Upper lobe of left lung (tissue), 6 donors: ENCODE results near the gene C2orf80. TPM values are rescaled to one million over a fixed set of nuclear protein-coding genes. Genes with fewer than 3 reads are reported as not detected.

Source experiments
- ATAC-seq, 2 donors: fragments of 200-7000 bp; cut with Tn5 transposase; one replicate each; pipeline ENCODE4 v1.9.1; 2022; ENCODE audit warnings: mild to moderate bottlenecking in 2 of 2, moderate library complexity in 2 of 2; ENCODE audit not compliant: low FRiP score in 2 of 2
- DNase-seq, 2 donors: peaks; one replicate each; pipeline ENCODE4 v3.0.0-alpha.2; 2019 to 2020
- H3K27ac ChIP-seq, 4 donors: fragments of 200-600 bp; sonication (generic); one replicate each; pipeline ENCODE4 v1.5.1; 2016 to 2019
- H3K27me3 ChIP-seq, 4 donors: fragments of 200-600 bp; sonication (generic); one replicate each; pipeline ENCODE4 v1.5.1; 2017 to 2019
- H3K36me3 ChIP-seq, 4 donors: fragments of 200-600 bp; sonication (generic); one replicate each; pipeline ENCODE4 v1.5.1; 2016 to 2019
- H3K4me1 ChIP-seq, 4 donors: fragments of 200-600 bp; sonication (generic); one replicate each; pipeline ENCODE4 v1.5.1; 2018 to 2019
- H3K4me3 ChIP-seq, 4 donors: fragments of 200-600 bp; sonication (generic); one replicate each; pipeline ENCODE4 v1.5.1; 2017 to 2019; ENCODE audit warnings: mild to moderate bottlenecking in 2 of 4, moderate library complexity in 1 of 4
- H3K9me3 ChIP-seq, 4 donors: fragments of 200-600 bp; sonication (generic); one replicate each; pipeline ENCODE4 v1.5.1; 2018 to 2019
- CTCF ChIP-seq, 6 experiments: fragments of 450-650 bp in 4 of 6; fragments of 200-600 bp in 2 of 6; sonication (generic) in 2 of 6; IDR thresholded peaks; one replicate each; pipeline ENCODE4 v1.5.1; 2016 to 2019; ENCODE audit warnings: antibody characterized with exemption in 6 of 6
- EP300 ChIP-seq, 4 donors: sonication (generic); formaldehyde crosslinking; IDR thresholded peaks; one replicate each; pipeline ENCODE4 v1.5.1; 2017; ENCODE audit warnings: antibody characterized with exemption in 4 of 4, control low read depth in 2 of 4
- POLR2A ChIP-seq, 4 donors: fragments of 450-650 bp; IDR thresholded peaks; one replicate each; pipeline ENCODE4 v1.5.1; 2016 to 2017; ENCODE audit warnings: antibody characterized with exemption in 4 of 4, mild to moderate bottlenecking in 2 of 4
- POLR2AphosphoS5 ChIP-seq, 2 donors: sonication (generic); formaldehyde crosslinking; IDR thresholded peaks; one replicate each; pipeline ENCODE4 v1.5.1; 2017; ENCODE audit warnings: antibody characterized with exemption in 2 of 2
- WGBS, 2 donors: methylation state at CpG; one replicate each; pipeline ENCODE4 v1.1.5; 2017 to 2018; 5-methylcytosine and 5-hydroxymethylcytosine counted together
- total RNA-seq, 6 donors: library from RNA; depleted of rRNA in 4 of 6; stranded (reverse); fragments of >200 nt in 4 of 6; gene quantifications; one replicate each; pipeline versions ENCODE4 v1.1.0 to v1.2.1, GENCODE V29; 2016 to 2021
- donor health status: DM: no; HTN: no; CAD: no; lungs with moderate emphysema.
- donor health status: DM: no; HTN: yes; CAD: no; lungs with severe emphysema.

Gene C2orf80
- total RNA-seq, 6 donors from 2014 or later, result not detected

- Histone ChIP-seq H3K27me3 (no peaks in the 10 kb centered on the region), H3K4me3 (no peak overlapping the region), H3K4me1 (peaks cover 0 to 7% (median 3%) of the 10 kb centered on the region in 4 donors), H3K27ac (no peak overlapping the region), H3K36me3 (no peaks in the 10 kb centered on the region), H3K9me3 (no peaks in the 10 kb centered on the region)
- peak; percentile 93 to 97 for ATAC-seq
- peak; percentile 4 to 88 for DNase-seq
- 41 to 42% methylated on average over 21 of the region's 21 CpGs for WGBS, 2 donors
- no peak for TF ChIP-seq EP300 (IDR thresholded peaks at IDR 0.05)
- TF ChIP-seq CTCF (IDR thresholded peaks at IDR 0.05), result peak; percentile 68 to 83 (median 76)
- no peak for TF ChIP-seq POLR2A (IDR thresholded peaks at IDR 0.05)
Measured at GRCh38 chr2:208175069-208175839, 14.6 kb downstream of the C2orf80 start.

- Histone ChIP-seq H3K36me3 (no peaks in the 10 kb centered on the region), H3K27me3 (no peaks in the 10 kb centered on the region), H3K4me1 (peaks cover 0 to 7% (median 3%) of the 10 kb centered on the region in 4 donors), H3K9me3 (no peaks in the 10 kb centered on the region), H3K4me3 (no peak overlapping the region), H3K27ac (peak overlapping the region in 1 of 4 donors; percentile 4)
- DNase-seq (no peak), ATAC-seq (no peak)
- no peak for TF ChIP-seq EP300 (IDR thresholded peaks at IDR 0.05)
- TF ChIP-seq POLR2A (IDR thresholded peaks at IDR 0.05), result no peak
- WGBS, 2 donors, result 87 to 88% methylated on average over 9 of the region's 9 CpGs
Measured at GRCh38 chr2:208174144-208174543, 15.7 kb downstream of the C2orf80 start.

- H3K27ac ChIP-seq, result peak overlapping the region in 1 of 4 donors; percentile 34
- H3K9me3 ChIP-seq, result no peaks in the 10 kb centered on the region
- peaks cover 0 to 7% (median 2%) of the 10 kb centered on the region in 4 donors for H3K4me1 ChIP-seq
- WGBS, 2 donors, result 41 to 42% methylated on average over 4 of the region's 4 CpGs
- H3K4me3 ChIP-seq, result no peak overlapping the region
- no peaks in the 10 kb centered on the region for H3K36me3 ChIP-seq
- ATAC-seq (peak; percentile 77 to 81), DNase-seq (peak in 1 of 2 donors; percentile 45)
- no peaks in the 10 kb centered on the region for H3K27me3 ChIP-seq
- TF ChIP-seq EP300 (IDR thresholded peaks at IDR 0.05), result no peak
- TF ChIP-seq CTCF (IDR thresholded peaks at IDR 0.05), result no peak
- TF ChIP-seq POLR2AphosphoS5 (IDR thresholded peaks at IDR 0.05), result no peak
Measured at GRCh38 chr2:208172125-208172524, 17.7 kb downstream of the C2orf80 start.

GRCh38 chr2:208164951-208165755, 24.7 kb downstream of the C2orf80 start:
- ATAC-seq, result no peak
- WGBS, 2 donors, result 81 to 84% methylated on average over 2 of the region's 2 CpGs

GRCh38 chr2:208163489-208163888, 26.3 kb downstream of the C2orf80 start, which contains the start of gene CRYGA:
Gene CRYGA, minus strand, starts transcription at chr2:208163589. Its CDS starts 33 bp downstream, at chr2:208163556.
- Histone ChIP-seq H3K4me1 (no peaks in the 10 kb centered on the region), H3K36me3 (no peaks in the 10 kb centered on the region), H3K27ac (no peak within 1 kb of the TSS), H3K9me3 (no peaks in the 10 kb centered on the region), H3K4me3 (no peak within 1 kb of the TSS), H3K27me3 (no peaks in the 10 kb centered on the region)
- no peak for TF ChIP-seq EP300 (IDR thresholded peaks at IDR 0.05)
- TF ChIP-seq POLR2A (IDR thresholded peaks at IDR 0.05), result no peak
- no peak for TF ChIP-seq POLR2AphosphoS5 (IDR thresholded peaks at IDR 0.05)
- no peak for TF ChIP-seq CTCF (IDR thresholded peaks at IDR 0.05)
- no peak for ATAC-seq
- no peak for DNase-seq
- 63 to 68% methylated on average over 2 of the region's 2 CpGs for WGBS, 2 donors

More at GRCh38 chr2:208164951-208165755, 24.7 kb downstream of the C2orf80 start:
- H3K27ac ChIP-seq, result no peak overlapping the region
- no peak for TF ChIP-seq POLR2A (IDR thresholded peaks at IDR 0.05)
- H3K9me3 ChIP-seq, result no peaks in the 10 kb centered on the region
- no peaks in the 10 kb centered on the region for H3K27me3 ChIP-seq
- H3K4me3 ChIP-seq, result no peak overlapping the region
- H3K36me3 ChIP-seq, result no peaks in the 10 kb centered on the region
- no peaks in the 10 kb centered on the region for H3K4me1 ChIP-seq
- DNase-seq, result no peak
